ENCODE data around the gene IQSEC1. TPM values are rescaled to one million over a fixed set of nuclear protein-coding genes. Genes with fewer than 3 reads are reported as not detected.

Gene IQSEC1
- total and polyA plus RNA-seq, 2 experiments from 2014 or later = 8.0 to 51.9 TPM

DNA sequence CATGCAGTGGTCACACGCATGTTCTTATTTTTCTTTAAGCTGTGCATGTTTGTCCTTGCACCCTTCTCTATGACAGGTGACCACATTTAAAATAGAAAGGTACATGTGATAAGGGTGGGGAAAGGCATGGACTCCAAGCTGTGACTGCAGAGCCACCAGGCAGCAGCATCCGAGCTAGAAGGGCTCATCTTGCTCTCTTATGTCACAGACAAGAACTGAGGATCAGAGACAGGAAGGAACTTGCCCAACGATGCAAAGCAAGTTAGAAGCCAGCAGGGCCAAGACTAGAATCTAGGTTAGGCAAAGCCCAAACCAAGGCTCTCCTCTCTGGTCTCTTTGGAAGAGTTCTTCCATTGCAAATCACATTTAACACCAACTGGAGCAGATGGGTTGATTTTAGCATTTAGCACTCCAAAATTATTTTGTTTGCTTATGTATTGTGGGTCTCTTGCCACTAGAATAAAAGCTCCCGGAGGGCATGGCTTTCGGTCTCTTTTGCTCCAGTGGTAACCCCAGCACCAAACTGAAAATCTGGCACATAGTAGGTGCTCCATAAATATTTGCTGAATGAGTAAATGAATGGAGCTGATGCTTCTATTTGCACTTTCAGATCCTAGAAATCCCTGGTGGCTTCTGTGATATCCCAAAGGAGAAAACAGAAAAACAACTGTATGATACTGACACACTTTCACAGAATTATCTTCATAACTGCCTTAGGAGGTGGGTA lies 84.3 kb downstream of the IQSEC1 start:
- ATAC-seq = no peak
- Mint-ChIP-seq H3K4me3 (no peak overlapping the region), H3K9me3 (peaks cover 7% of the 10 kb centered on the region), H3K36me3 (ENCODE audit: low read depth) (peaks cover 6% of the 10 kb centered on the region; the same call in 1 of the 3 replicates), H3K27me3 (ENCODE audit: insufficient read depth, low read depth, poor library complexity) (peaks cover 23% of the 10 kb centered on the region), H3K4me1 (peaks cover 31% of the 10 kb centered on the region), H3K27ac (no peak overlapping the region)
- Histone ChIP-seq H3K27me3 (ENCODE audit: insufficient read depth) (peaks cover 12% of the 10 kb centered on the region; the same call in 1 of the 2 replicates), H3K9me2 (ENCODE audit: insufficient read depth) (no peaks in the 10 kb centered on the region), H4K20me1 (replicated peaks; ENCODE audit: insufficient read depth) (0 out of 2 replicates have a peak, but pooled peaks cover 3% of the 10 kb centered on the region), H3F3A (replicated peaks; ENCODE audit: low read depth) (no peaks in the 10 kb centered on the region), H3K79me2 (replicated peaks; ENCODE audit: insufficient read depth) (no peaks in the 10 kb centered on the region), H3K4me3 (no peak overlapping the region), H2AFZ (no peak overlapping the region), H3K27ac (ENCODE audit: low read depth) (no peak overlapping the region), H3K36me3 (ENCODE audit: insufficient read depth) (no peaks in the 10 kb centered on the region), H3K4me1 (ENCODE audit: insufficient read depth) (peaks cover 6% of the 10 kb centered on the region), H3K4me2 (no peak overlapping the region)
- no peak for DNase-seq (ENCODE audit: low spot score)
- TF ChIP-seq, protein P1, sequence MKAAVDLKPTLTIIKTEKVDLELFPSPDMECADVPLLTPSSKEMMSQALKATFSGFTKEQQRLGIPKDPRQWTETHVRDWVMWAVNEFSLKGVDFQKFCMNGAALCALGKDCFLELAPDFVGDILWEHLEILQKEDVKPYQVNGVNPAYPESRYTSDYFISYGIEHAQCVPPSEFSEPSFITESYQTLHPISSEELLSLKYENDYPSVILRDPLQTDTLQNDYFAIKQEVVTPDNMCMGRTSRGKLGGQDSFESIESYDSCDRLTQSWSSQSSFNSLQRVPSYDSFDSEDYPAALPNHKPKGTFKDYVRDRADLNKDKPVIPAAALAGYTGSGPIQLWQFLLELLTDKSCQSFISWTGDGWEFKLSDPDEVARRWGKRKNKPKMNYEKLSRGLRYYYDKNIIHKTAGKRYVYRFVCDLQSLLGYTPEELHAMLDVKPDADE (IDR thresholded peaks at IDR 0.05) = no peak
- no peak for TF ChIP-seq EZH2 (IDR thresholded peaks at IDR 0.05; ENCODE audit: low read depth, unreplicated experiment)
- TF ChIP-seq JUNB (IDR thresholded peaks at IDR 0.05; ENCODE audit: unreplicated experiment) = no peak
- no peak for TF ChIP-seq ZNF114 (CRISPR knock-in tag; IDR thresholded peaks at IDR 0.05)
- TF ChIP-seq STAT1 (IDR thresholded peaks at IDR 0.05; ENCODE audit: unreplicated experiment) = no peak
- no peak for TF ChIP-seq ZNF331 (CRISPR knock-in tag; IDR thresholded peaks at IDR 0.05; ENCODE audit: low read depth)
- no peak for TF ChIP-seq NANOG (IDR thresholded peaks at IDR 0.05; ENCODE audit: borderline replicate concordance)
- no peak for TF ChIP-seq POLR2AphosphoS5 (IDR thresholded peaks at IDR 0.05; ENCODE audit: low read depth)
- TF ChIP-seq CTCF (conservative IDR thresholded peaks at IDR 0.05; ENCODE audit: low read depth in 2 of 2) = no peak
- TF ChIP-seq CREB1 (CRISPR knock-in tag; IDR thresholded peaks at IDR 0.05; ENCODE audit: low read depth) = no peak

DNA sequence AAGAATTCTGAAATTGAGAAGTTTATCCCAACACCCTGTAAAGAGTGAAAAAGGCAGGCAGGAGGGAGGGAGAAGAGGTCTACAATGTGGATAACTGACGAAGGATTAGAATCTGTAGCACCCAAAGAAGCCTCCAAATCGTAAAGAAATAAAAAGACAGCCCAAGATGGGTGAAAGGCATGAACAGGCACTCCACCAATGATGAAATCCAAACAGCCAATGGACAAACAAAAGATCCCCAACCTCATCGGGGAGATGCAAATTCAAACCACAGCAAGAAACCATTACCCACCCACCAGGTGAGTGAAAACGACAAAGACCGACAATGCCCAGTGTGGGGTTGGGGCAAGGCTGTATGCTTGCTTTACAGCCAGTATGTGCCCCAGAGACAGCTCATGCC lies 85.6 kb downstream of the IQSEC1 start:
- H3K4me3 Mint-ChIP-seq = no peak overlapping the region

More for the DNA sequence above, 85.6 kb downstream of the IQSEC1 start:
- Mint-ChIP-seq H3K4me1 (peaks cover 28% of the 10 kb centered on the region), H3K9me3 (peaks cover 7% of the 10 kb centered on the region), H3K27me3 (ENCODE audit: insufficient read depth, low read depth, poor library complexity) (peaks cover 19% of the 10 kb centered on the region), H3K36me3 (ENCODE audit: low read depth) (peaks cover 6% of the 10 kb centered on the region; the same call in 1 of the 3 replicates), H3K27ac (0 out of 2 replicates have a peak overlapping the region, but pooled peaks have one; percentile 24)
- ATAC-seq = no peak
- no peaks in the 10 kb centered on the region for H3K36me3 ChIP-seq (ENCODE audit: insufficient read depth)
- no peaks in the 10 kb centered on the region for H3K79me2 ChIP-seq (replicated peaks; ENCODE audit: insufficient read depth)
- no peaks in the 10 kb centered on the region for H3K9me2 ChIP-seq (ENCODE audit: insufficient read depth)
- TF ChIP-seq STAT1 (IDR thresholded peaks at IDR 0.05; ENCODE audit: unreplicated experiment) (no peak), CTCF (conservative IDR thresholded peaks at IDR 0.05; ENCODE audit: low read depth in 2 of 2) (no peak), EZH2 (IDR thresholded peaks at IDR 0.05; ENCODE audit: low read depth, unreplicated experiment) (no peak), POLR2AphosphoS5 (IDR thresholded peaks at IDR 0.05; ENCODE audit: low read depth) (no peak), NANOG (IDR thresholded peaks at IDR 0.05; ENCODE audit: borderline replicate concordance) (no peak), ZNF114 (CRISPR knock-in tag; IDR thresholded peaks at IDR 0.05) (no peak), EZH2phosphoT487 (IDR thresholded peaks at IDR 0.05; ENCODE audit: unreplicated experiment) (no peak), ZNF331 (CRISPR knock-in tag; IDR thresholded peaks at IDR 0.05; ENCODE audit: low read depth) (no peak)
- TF ChIP-seq, protein P1 (IDR thresholded peaks at IDR 0.05) = no peak
- TF ChIP-seq, protein P2, sequence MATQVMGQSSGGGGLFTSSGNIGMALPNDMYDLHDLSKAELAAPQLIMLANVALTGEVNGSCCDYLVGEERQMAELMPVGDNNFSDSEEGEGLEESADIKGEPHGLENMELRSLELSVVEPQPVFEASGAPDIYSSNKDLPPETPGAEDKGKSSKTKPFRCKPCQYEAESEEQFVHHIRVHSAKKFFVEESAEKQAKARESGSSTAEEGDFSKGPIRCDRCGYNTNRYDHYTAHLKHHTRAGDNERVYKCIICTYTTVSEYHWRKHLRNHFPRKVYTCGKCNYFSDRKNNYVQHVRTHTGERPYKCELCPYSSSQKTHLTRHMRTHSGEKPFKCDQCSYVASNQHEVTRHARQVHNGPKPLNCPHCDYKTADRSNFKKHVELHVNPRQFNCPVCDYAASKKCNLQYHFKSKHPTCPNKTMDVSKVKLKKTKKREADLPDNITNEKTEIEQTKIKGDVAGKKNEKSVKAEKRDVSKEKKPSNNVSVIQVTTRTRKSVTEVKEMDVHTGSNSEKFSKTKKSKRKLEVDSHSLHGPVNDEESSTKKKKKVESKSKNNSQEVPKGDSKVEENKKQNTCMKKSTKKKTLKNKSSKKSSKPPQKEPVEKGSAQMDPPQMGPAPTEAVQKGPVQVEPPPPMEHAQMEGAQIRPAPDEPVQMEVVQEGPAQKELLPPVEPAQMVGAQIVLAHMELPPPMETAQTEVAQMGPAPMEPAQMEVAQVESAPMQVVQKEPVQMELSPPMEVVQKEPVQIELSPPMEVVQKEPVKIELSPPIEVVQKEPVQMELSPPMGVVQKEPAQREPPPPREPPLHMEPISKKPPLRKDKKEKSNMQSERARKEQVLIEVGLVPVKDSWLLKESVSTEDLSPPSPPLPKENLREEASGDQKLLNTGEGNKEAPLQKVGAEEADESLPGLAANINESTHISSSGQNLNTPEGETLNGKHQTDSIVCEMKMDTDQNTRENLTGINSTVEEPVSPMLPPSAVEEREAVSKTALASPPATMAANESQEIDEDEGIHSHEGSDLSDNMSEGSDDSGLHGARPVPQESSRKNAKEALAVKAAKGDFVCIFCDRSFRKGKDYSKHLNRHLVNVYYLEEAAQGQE (IDR thresholded peaks at IDR 0.05; ENCODE audit: unreplicated experiment) = no peak
- 0 out of 2 replicates have a peak, but pooled peaks cover 3% of the 10 kb centered on the region for H4K20me1 ChIP-seq (replicated peaks; ENCODE audit: insufficient read depth)
- H3K4me2 ChIP-seq = no peak overlapping the region
- no peak for DNase-seq (ENCODE audit: low spot score)
- H3K4me1 ChIP-seq (ENCODE audit: insufficient read depth) = peaks cover 1% of the 10 kb centered on the region
- H3K27ac ChIP-seq (ENCODE audit: low read depth) = no peak overlapping the region
- H3K4me3 ChIP-seq = no peak overlapping the region
- no peaks in the 10 kb centered on the region for H3F3A ChIP-seq (replicated peaks; ENCODE audit: low read depth)
- peaks cover 3% of the 10 kb centered on the region; the same call in 1 of the 2 replicates for H3K27me3 ChIP-seq (ENCODE audit: insufficient read depth)
- H2AFZ ChIP-seq = no peak overlapping the region
